GM12874 (cell line): ENCODE results near the gene XRCC4.

ENCODE experiments used
- TF ChIP-seq, protein P1 (sequence below): IDR thresholded peaks from 2 replicates; pipeline ENCODE4 v1.5.1; 2011; ENCODE audit warnings: low read depth, mild to moderate bottlenecking, control low read depth, low read length, moderate library complexity; ENCODE audit not compliant: insufficient read depth

XRCC4 gene

GRCh38 chr5:83277154-83277553, 199.8 kb downstream of the XRCC4 start:
- TF ChIP-seq, protein P1, sequence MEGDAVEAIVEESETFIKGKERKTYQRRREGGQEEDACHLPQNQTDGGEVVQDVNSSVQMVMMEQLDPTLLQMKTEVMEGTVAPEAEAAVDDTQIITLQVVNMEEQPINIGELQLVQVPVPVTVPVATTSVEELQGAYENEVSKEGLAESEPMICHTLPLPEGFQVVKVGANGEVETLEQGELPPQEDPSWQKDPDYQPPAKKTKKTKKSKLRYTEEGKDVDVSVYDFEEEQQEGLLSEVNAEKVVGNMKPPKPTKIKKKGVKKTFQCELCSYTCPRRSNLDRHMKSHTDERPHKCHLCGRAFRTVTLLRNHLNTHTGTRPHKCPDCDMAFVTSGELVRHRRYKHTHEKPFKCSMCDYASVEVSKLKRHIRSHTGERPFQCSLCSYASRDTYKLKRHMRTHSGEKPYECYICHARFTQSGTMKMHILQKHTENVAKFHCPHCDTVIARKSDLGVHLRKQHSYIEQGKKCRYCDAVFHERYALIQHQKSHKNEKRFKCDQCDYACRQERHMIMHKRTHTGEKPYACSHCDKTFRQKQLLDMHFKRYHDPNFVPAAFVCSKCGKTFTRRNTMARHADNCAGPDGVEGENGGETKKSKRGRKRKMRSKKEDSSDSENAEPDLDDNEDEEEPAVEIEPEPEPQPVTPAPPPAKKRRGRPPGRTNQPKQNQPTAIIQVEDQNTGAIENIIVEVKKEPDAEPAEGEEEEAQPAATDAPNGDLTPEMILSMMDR: no peak

GRCh38 chr5:83277953-83278352, 200.6 kb downstream of the XRCC4 start:
- TF ChIP-seq, protein P1: no peak

- TF ChIP-seq, protein P1: no peak
Measured at GRCh38 chr5:83281176-83281575, 203.8 kb downstream of the XRCC4 start.

DNA sequence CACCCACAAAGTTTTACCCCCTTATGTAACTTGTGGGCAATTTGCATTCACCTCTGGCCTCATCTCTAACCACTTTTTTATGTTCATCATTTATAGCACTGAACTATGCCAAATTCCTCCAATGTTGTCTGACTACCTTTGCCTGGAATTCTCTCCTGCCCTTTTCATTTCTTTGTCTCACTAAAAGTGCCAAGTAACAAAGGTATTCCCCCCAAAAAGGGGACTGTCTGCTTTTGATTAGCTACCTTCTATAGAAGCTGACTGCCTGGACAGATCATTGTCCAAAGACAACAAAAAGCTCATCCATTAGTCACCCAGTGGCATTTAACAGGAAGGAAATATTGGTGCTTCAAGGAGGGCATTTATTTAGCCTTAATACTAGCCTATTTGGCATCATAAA, 204.3 kb downstream of the XRCC4 start:
- TF ChIP-seq, protein P1: no peak

DNA sequence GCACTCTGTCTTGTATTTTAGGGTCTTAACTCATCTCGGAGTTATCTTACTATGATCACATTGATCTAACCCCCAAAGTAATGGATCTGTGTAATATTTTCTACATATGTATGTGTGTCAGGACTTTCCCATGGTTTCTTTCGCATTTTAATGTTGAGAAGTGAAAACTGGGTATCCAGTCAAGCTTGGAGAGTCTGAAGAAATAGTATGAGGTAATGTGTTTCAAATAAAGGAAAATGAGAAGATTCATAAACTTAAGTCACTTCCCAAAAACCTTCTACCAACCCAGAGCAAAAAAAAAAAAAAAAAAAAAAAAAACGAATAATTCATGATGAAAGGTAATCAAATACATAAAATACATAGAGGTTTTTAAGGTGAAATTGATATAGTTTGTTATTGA, 206.4 kb downstream of the XRCC4 start:
- TF ChIP-seq, protein P1: no peak

- TF ChIP-seq, protein P1: no peak
Measured at GRCh38 chr5:83285661-83286398, 208.5 kb downstream of the XRCC4 start.

GRCh38 chr5:83294246-83294645, 216.9 kb downstream of the XRCC4 start:
- TF ChIP-seq, protein P1: no peak

DNA sequence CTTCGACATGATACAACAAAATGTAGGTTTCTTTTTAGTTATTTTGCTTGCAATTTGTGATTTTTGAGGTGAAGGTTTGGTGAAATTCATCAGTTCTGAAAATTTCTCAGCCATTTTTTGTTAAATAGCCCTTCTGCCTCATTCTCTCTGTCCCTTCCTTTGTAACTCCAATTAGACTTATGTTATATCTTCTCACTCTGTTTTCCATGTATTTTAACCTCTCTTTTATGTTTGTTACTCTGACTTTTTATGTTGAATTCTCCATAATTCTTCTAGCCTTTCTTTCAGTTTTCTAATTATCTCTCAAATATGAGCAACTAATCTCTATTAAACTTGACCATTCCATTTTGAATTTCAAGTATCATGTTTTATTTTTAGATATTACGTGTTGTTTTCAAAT, 222.0 kb downstream of the XRCC4 start:
- TF ChIP-seq, protein P1: no peak
